Lower lobe of right lung (tissue), 2 donors: ENCODE results near the gene TFE3. TPM values are rescaled to one million over a fixed set of nuclear protein-coding genes. Genes with fewer than 3 reads are reported as not detected.

ENCODE experiments used
- ATAC-seq, 2 donors: fragments of 200-7000 bp; cut with Tn5 transposase; one replicate each; pipeline ENCODE4 v1.9.1; 2020 to 2022; ENCODE audit warnings: mild to moderate bottlenecking in 2 of 2, moderate library complexity in 2 of 2
- DNase-seq: peaks from one replicate; pipeline ENCODE4 v3.0.0-alpha.2; 2020
- H3K27ac ChIP-seq: fragments of 200-600 bp; one replicate; pipeline ENCODE4 v1.8.0; 2022
- H3K27me3 ChIP-seq: fragments of 200-600 bp; one replicate; pipeline ENCODE4 v1.8.0; 2022; ENCODE audit warnings: low read depth
- H3K36me3 ChIP-seq: fragments of 200-600 bp; one replicate; pipeline ENCODE4 v1.8.0; 2022; ENCODE audit warnings: mild to moderate bottlenecking
- H3K4me1 ChIP-seq: fragments of 200-600 bp; one replicate; pipeline ENCODE4 v1.8.0; 2022
- H3K4me3 ChIP-seq: fragments of 200-600 bp; one replicate; pipeline ENCODE4 v1.8.0; 2022; ENCODE audit warnings: mild to moderate bottlenecking
- H3K9me3 ChIP-seq: fragments of 200-600 bp; one replicate; pipeline ENCODE4 v1.8.0; 2022
- intact Hi-C: fragments of 100-400 bp; cut with DNase I; formaldehyde crosslinking; loops from one replicate; pipeline ENCODE4 v1.11.0; 2022
- total RNA-seq: library from RNA; stranded (reverse); fragmentation: NEBNext Ultra II Directional; extraction: Animal tissue kit (Norgen Biotek cat#: 25700); gene quantifications from one replicate; pipeline ENCODE4 v1.2.1, GENCODE V29; 2021
- TF ChIP-seq, protein P1 (sequence below): fragments of 200-600 bp; IDR thresholded peaks from one replicate; pipeline ENCODE4 v1.8.0; 2022; ENCODE audit warnings: antibody characterized with exemption, mild to moderate bottlenecking
- donor health status: DM: no; HTN: yes; CAD: no; lungs with severe emphysema.

The TFE3 gene
- total RNA-seq, 1 donor from 2014 or later, result 51.4 TPM

DNA sequence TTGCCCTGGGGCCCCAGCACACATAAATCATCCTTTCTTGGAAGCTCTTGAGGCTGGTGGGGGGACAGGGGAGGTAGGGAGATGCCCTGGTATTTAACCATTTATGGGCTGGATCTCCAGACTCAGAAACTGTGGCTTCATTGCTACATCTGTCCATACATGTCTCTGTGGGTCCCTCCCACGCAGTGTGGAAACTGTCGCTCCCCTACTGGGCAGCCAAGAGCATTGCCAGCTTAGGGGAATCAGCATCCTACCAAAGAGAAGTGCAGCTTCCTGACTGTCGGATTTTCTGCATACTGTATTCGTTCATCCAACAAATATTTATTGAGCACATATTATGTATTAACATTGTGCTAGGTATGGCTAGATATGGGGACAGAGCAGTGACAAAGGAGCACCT lies 44.8 kb downstream of the TFE3 start:
- Histone ChIP-seq H3K4me3 (no peak overlapping the region), H3K27ac (no peak overlapping the region), H3K4me1 (no peaks in the 10 kb centered on the region), H3K27me3 (no peaks in the 10 kb centered on the region), H3K36me3 (peaks cover 31% of the 10 kb centered on the region), H3K9me3 (no peaks in the 10 kb centered on the region)
- intact Hi-C loops, result no loop called here
- ATAC-seq (no peak), DNase-seq (no peak)
- TF ChIP-seq, protein P1, sequence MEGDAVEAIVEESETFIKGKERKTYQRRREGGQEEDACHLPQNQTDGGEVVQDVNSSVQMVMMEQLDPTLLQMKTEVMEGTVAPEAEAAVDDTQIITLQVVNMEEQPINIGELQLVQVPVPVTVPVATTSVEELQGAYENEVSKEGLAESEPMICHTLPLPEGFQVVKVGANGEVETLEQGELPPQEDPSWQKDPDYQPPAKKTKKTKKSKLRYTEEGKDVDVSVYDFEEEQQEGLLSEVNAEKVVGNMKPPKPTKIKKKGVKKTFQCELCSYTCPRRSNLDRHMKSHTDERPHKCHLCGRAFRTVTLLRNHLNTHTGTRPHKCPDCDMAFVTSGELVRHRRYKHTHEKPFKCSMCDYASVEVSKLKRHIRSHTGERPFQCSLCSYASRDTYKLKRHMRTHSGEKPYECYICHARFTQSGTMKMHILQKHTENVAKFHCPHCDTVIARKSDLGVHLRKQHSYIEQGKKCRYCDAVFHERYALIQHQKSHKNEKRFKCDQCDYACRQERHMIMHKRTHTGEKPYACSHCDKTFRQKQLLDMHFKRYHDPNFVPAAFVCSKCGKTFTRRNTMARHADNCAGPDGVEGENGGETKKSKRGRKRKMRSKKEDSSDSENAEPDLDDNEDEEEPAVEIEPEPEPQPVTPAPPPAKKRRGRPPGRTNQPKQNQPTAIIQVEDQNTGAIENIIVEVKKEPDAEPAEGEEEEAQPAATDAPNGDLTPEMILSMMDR, result no peak

GRCh38 chrX:48997865-48998264 lies 45.3 kb downstream of the TFE3 start:
- H3K27me3 ChIP-seq, result no peaks in the 10 kb centered on the region
- H3K36me3 ChIP-seq, result peaks cover 36% of the 10 kb centered on the region
- DNase-seq, result no peak
- H3K4me1 ChIP-seq, result no peaks in the 10 kb centered on the region
- no peak for ATAC-seq
- H3K9me3 ChIP-seq, result no peaks in the 10 kb centered on the region
- intact Hi-C loops, result no loop called here
- no peak overlapping the region for H3K27ac ChIP-seq
- no peak overlapping the region for H3K4me3 ChIP-seq
- TF ChIP-seq, protein P1, result no peak

DNA sequence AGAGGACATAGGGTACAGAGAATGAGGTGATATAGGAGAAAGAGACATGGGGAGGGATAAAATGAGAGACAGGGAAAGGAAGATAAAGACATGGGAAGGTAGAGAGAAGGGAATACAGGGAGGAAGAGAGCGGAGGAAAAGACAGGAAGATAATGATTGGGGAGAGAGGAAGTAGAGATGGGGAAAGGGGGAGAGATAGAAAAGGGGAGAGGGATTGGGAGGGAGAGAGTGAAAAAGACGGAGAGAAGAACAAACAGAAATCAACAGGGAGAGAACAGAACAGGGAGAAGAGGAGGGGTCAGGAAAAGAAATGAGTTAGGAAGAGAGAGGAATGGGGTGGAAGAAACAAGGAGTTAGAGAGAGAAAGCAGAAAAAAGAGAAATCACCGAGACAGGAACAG lies 45.7 kb downstream of the TFE3 start:
- no peak for ATAC-seq
- intact Hi-C loops, result no loop called here

GRCh38 chrX:48996969-48997368 lies 46.2 kb downstream of the TFE3 start:
- no peak overlapping the region for H3K4me3 ChIP-seq
- intact Hi-C loops, result no loop called here
- no peaks in the 10 kb centered on the region for H3K27me3 ChIP-seq
- TF ChIP-seq, protein P1, result no peak
- H3K9me3 ChIP-seq, result no peaks in the 10 kb centered on the region
- ATAC-seq (no peak), DNase-seq (no peak)
- no peaks in the 10 kb centered on the region for H3K4me1 ChIP-seq
- H3K36me3 ChIP-seq, result peaks cover 44% of the 10 kb centered on the region
- H3K27ac ChIP-seq, result no peak overlapping the region

More for the DNA sequence above, 45.7 kb downstream of the TFE3 start:
- Histone ChIP-seq H3K36me3 (peaks cover 39% of the 10 kb centered on the region), H3K27ac (no peak overlapping the region), H3K4me3 (no peak overlapping the region), H3K9me3 (no peaks in the 10 kb centered on the region), H3K4me1 (no peaks in the 10 kb centered on the region), H3K27me3 (no peaks in the 10 kb centered on the region)
- DNase-seq, result no peak
- TF ChIP-seq, protein P1, result no peak

DNA sequence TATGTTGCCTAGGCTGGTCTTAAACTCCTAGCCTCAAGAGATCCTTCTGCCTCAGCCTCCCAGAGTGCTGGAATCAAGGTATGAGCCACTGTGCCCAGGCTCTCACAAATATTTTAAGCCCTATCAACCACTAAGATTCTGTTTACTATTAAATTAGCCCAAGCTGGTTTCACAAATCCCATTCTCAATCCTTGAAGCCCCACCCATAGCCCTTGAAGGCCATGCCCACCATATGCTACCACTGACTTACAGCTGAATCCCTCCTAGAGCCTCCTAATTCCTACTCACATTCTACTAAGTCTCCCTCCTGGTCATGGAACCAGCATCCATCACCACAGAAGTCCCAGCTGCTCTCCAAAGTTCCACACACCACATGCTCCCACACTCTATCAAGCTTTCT lies 50.8 kb downstream of the TFE3 start:
- TF ChIP-seq, protein P1, result no peak
- DNase-seq, result no peak

GRCh38 chrX:48989483-48989882 lies 53.7 kb downstream of the TFE3 start:
- TF ChIP-seq, protein P1, result no peak
- ATAC-seq, result no peak
- peaks cover 50% of the 10 kb centered on the region for H3K36me3 ChIP-seq
- no peaks in the 10 kb centered on the region for H3K27me3 ChIP-seq
- no peaks in the 10 kb centered on the region for H3K9me3 ChIP-seq
- no peak for DNase-seq
- no peak overlapping the region for H3K4me3 ChIP-seq
- H3K27ac ChIP-seq, result no peak overlapping the region
- intact Hi-C loops, result no loop called here
- no peaks in the 10 kb centered on the region for H3K4me1 ChIP-seq

More for the DNA sequence above, 50.8 kb downstream of the TFE3 start:
- H3K4me1 ChIP-seq, result no peaks in the 10 kb centered on the region
- intact Hi-C loops, result no loop called here
- no peaks in the 10 kb centered on the region for H3K27me3 ChIP-seq
- peaks cover 58% of the 10 kb centered on the region for H3K36me3 ChIP-seq
- no peak overlapping the region for H3K27ac ChIP-seq
- no peaks in the 10 kb centered on the region for H3K9me3 ChIP-seq
- no peak for ATAC-seq
- H3K4me3 ChIP-seq, result no peak overlapping the region
